ENCODE results near the gene KRTAP9-7.

DNA sequence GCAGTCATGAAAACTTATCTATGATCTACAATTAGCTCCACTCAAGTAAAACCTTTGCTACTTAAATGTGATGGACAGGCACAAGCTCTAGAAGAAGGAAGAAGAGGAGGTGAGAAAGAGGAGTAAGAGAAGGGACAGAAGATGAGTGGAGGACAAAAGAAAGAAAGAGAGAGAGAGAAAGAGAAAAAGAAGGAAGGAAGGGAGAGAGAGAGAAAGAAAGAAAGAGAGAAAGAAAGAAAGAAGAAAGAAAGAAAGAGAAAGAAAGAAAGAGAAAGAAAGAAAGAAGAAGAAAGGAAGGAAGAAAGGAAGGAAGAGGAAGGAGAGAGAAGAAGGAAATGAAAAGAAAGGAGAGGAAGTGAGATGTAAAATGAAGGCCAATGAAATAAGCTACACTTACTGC lies 45.4 kb upstream of the KRTAP9-7 start:
- TF ChIP-seq, protein P1, sequence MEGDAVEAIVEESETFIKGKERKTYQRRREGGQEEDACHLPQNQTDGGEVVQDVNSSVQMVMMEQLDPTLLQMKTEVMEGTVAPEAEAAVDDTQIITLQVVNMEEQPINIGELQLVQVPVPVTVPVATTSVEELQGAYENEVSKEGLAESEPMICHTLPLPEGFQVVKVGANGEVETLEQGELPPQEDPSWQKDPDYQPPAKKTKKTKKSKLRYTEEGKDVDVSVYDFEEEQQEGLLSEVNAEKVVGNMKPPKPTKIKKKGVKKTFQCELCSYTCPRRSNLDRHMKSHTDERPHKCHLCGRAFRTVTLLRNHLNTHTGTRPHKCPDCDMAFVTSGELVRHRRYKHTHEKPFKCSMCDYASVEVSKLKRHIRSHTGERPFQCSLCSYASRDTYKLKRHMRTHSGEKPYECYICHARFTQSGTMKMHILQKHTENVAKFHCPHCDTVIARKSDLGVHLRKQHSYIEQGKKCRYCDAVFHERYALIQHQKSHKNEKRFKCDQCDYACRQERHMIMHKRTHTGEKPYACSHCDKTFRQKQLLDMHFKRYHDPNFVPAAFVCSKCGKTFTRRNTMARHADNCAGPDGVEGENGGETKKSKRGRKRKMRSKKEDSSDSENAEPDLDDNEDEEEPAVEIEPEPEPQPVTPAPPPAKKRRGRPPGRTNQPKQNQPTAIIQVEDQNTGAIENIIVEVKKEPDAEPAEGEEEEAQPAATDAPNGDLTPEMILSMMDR (conservative IDR thresholded peaks at IDR 0.05; ENCODE audit: low read depth, low read length) = no peak
- TF ChIP-seq EZH2 (IDR thresholded peaks at IDR 0.05; ENCODE audit: borderline replicate concordance, low read depth, low read length, poor library complexity, severe bottlenecking) = no peak
